H1 (cell line): ENCODE results near the gene OPCML. TPM values are rescaled to one million over a fixed set of nuclear protein-coding genes. Genes with fewer than 3 reads are reported as not detected.

Source experiments
- BCL11A ChIP-seq, 2 experiments: IDR thresholded peaks; one replicate each; pipeline ENCODE4 v1.6.1; 2011; ENCODE audit warnings: low read depth in 2 of 2, low read length in 2 of 2, mild to moderate bottlenecking in 2 of 2
- RNF2 ChIP-seq: fragments of 200-900, 300-1000 bp; sonication (generic); IDR thresholded peaks from 2 replicates; pipeline ENCODE4 v1.7.1; 2016; ENCODE audit warnings: borderline replicate concordance, low read depth, mild to moderate bottlenecking, antibody characterized with exemption, low read length; ENCODE audit not compliant: poor library complexity, severe bottlenecking; ENCODE audit errors: missing control alignments
- SRF ChIP-seq: IDR thresholded peaks from 2 replicates; pipeline ENCODE4 v1.6.1; 2011; ENCODE audit warnings: mild to moderate bottlenecking, low read depth, low read length, moderate library complexity
- polyA plus RNA-seq, 7 experiments: library from polyadenylated mRNA; depleted of rRNA in 3 of 7; stranded (reverse) in 5 of 7; unstranded in 2 of 7; fragments of >200 nt in 5 of 7; fragments of 200-250 nt in 2 of 7; gene quantifications; 1 replicate in 5 of 7; 2 replicates in 1 of 7; 4 replicates in 1 of 7; pipeline versions ENCODE4 v1.2.1 to v1.2.3, GENCODE V29; 2011 to 2013; ENCODE audit warnings: missing spikeins in 2 of 7, mixed read lengths in 2 of 7
- total RNA-seq: library from RNA; stranded (reverse); fragmentation: NEBNext Ultra II Directional; extraction: Animal tissue kit (Norgen Biotek cat#: 25700); gene quantifications from 2 replicates; pipeline ENCODE4 v1.2.1, GENCODE V29; 2021
- TF ChIP-seq, protein P1 (sequence below): fragments of 300-600 bp; sonication (generic); IDR thresholded peaks from 2 replicates; pipeline ENCODE4 v1.7.1; 2012; ENCODE audit warnings: low read length, moderate library complexity, mild to moderate bottlenecking, inconsistent platforms; ENCODE audit not compliant: insufficient replicate concordance

Gene OPCML
- total and polyA plus RNA-seq, 2 of the 8 experiments (the other 6 are each of a cell fraction or from before 2014, with no cell fraction given): 2.3 to 3.1 TPM

DNA sequence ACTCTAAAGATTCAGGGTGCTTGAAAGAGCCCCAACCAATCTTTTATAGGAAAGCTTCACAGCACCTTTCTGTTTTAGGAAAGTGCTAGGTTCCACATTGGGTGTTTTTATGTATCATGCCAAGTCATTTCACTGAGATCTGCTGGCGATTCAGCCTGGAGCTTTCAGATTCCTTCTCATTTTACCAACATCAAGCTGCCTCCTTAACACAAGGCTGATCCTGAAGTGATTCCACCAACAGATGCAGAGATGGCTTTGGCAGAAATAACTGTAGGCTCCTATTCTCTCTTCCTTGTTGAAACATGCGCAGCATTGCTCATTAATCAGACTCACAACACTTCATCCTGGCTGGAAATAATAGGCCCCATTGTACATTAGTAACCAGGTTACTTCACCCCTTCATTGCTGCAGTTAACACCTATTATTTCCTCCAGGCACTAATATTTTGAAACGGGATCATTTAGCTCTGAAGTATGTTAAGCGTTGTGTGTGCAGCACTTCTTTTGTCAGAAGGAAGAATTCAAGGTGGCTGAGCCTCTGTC lies 89.0 kb downstream of the OPCML start (continued):
- TF ChIP-seq, protein P1, sequence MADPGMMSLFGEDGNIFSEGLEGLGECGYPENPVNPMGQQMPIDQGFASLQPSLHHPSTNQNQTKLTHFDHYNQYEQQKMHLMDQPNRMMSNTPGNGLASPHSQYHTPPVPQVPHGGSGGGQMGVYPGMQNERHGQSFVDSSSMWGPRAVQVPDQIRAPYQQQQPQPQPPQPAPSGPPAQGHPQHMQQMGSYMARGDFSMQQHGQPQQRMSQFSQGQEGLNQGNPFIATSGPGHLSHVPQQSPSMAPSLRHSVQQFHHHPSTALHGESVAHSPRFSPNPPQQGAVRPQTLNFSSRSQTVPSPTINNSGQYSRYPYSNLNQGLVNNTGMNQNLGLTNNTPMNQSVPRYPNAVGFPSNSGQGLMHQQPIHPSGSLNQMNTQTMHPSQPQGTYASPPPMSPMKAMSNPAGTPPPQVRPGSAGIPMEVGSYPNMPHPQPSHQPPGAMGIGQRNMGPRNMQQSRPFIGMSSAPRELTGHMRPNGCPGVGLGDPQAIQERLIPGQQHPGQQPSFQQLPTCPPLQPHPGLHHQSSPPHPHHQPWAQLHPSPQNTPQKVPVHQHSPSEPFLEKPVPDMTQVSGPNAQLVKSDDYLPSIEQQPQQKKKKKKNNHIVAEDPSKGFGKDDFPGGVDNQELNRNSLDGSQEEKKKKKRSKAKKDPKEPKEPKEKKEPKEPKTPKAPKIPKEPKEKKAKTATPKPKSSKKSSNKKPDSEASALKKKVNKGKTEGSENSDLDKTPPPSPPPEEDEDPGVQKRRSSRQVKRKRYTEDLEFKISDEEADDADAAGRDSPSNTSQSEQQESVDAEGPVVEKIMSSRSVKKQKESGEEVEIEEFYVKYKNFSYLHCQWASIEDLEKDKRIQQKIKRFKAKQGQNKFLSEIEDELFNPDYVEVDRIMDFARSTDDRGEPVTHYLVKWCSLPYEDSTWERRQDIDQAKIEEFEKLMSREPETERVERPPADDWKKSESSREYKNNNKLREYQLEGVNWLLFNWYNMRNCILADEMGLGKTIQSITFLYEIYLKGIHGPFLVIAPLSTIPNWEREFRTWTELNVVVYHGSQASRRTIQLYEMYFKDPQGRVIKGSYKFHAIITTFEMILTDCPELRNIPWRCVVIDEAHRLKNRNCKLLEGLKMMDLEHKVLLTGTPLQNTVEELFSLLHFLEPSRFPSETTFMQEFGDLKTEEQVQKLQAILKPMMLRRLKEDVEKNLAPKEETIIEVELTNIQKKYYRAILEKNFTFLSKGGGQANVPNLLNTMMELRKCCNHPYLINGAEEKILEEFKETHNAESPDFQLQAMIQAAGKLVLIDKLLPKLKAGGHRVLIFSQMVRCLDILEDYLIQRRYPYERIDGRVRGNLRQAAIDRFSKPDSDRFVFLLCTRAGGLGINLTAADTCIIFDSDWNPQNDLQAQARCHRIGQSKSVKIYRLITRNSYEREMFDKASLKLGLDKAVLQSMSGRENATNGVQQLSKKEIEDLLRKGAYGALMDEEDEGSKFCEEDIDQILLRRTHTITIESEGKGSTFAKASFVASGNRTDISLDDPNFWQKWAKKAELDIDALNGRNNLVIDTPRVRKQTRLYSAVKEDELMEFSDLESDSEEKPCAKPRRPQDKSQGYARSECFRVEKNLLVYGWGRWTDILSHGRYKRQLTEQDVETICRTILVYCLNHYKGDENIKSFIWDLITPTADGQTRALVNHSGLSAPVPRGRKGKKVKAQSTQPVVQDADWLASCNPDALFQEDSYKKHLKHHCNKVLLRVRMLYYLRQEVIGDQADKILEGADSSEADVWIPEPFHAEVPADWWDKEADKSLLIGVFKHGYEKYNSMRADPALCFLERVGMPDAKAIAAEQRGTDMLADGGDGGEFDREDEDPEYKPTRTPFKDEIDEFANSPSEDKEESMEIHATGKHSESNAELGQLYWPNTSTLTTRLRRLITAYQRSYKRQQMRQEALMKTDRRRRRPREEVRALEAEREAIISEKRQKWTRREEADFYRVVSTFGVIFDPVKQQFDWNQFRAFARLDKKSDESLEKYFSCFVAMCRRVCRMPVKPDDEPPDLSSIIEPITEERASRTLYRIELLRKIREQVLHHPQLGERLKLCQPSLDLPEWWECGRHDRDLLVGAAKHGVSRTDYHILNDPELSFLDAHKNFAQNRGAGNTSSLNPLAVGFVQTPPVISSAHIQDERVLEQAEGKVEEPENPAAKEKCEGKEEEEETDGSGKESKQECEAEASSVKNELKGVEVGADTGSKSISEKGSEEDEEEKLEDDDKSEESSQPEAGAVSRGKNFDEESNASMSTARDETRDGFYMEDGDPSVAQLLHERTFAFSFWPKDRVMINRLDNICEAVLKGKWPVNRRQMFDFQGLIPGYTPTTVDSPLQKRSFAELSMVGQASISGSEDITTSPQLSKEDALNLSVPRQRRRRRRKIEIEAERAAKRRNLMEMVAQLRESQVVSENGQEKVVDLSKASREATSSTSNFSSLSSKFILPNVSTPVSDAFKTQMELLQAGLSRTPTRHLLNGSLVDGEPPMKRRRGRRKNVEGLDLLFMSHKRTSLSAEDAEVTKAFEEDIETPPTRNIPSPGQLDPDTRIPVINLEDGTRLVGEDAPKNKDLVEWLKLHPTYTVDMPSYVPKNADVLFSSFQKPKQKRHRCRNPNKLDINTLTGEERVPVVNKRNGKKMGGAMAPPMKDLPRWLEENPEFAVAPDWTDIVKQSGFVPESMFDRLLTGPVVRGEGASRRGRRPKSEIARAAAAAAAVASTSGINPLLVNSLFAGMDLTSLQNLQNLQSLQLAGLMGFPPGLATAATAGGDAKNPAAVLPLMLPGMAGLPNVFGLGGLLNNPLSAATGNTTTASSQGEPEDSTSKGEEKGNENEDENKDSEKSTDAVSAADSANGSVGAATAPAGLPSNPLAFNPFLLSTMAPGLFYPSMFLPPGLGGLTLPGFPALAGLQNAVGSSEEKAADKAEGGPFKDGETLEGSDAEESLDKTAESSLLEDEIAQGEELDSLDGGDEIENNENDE: no peak
- TF ChIP-seq BCL11A (IDR thresholded peaks at IDR 0.05; ENCODE audit: low read depth in 2 of 2, low read length in 2 of 2) (no peak), RNF2 (no peak), SRF (no peak)
